Panc1 (cell line): ENCODE results near the gene SDR9C7. TPM values are rescaled to one million over a fixed set of nuclear protein-coding genes. Genes with fewer than 3 reads are reported as not detected.

ENCODE experiments used
- ATAC-seq: fragments of 200-7000 bp; cut with Tn5 transposase; 2 replicates; pipeline ENCODE4 v1.9.1; 2020; ENCODE audit warnings: mild to moderate bottlenecking, moderate library complexity
- BruUV-seq: library from RNA; stranded (reverse); fragments of 400-500 nt; replicated peaks from 2 replicates; lab custom pipeline; 2021; lab: Mats Ljungman, UMichigan
- CTCF ChIA-PET: fragments of 300-600 bp; sonication (Branson Sonifier 250); formaldehyde crosslinking; loops from one replicate; lab custom pipeline; 2022; ENCODE audit warnings: antibody characterized with exemption; lab: Charles Lee
- POLR2A ChIA-PET: fragments of 300-600 bp; sonication (Branson Sonifier 250); formaldehyde crosslinking; loops from one replicate; lab custom pipeline; 2022; ENCODE audit warnings: antibody characterized with exemption; lab: Charles Lee
- DNase-seq: peaks from one replicate; pipeline ENCODE4 v3.0.0-alpha.2; 2010; ENCODE audit warnings: low read depth, low spot score
- H3K27ac ChIP-seq: 2 replicates; pipeline ENCODE4 v1.5.1; 2011; ENCODE audit warnings: mild to moderate bottlenecking, low read length, inconsistent platforms
- H3K27me3 ChIP-seq: fragments of 200-500 bp; sonication (Bioruptor generic); 2 replicates; pipeline ENCODE4 v1.6.0; 2014; ENCODE audit warnings: low read length, inconsistent platforms; ENCODE audit not compliant: control insufficient read depth, insufficient read depth
- H3K36me3 ChIP-seq: fragments of 200-500 bp; sonication (Bioruptor generic); 2 replicates; pipeline ENCODE4 v1.5.1; 2014; ENCODE audit warnings: inconsistent platforms, mild to moderate bottlenecking, low read length, moderate library complexity; ENCODE audit not compliant: control insufficient read depth, insufficient read depth
- H3K4me1 ChIP-seq: 2 replicates; pipeline ENCODE4 v1.5.1; 2011; ENCODE audit warnings: inconsistent platforms, mild to moderate bottlenecking, low read length, moderate library complexity; ENCODE audit not compliant: control insufficient read depth, insufficient read depth
- H3K4me3 ChIP-seq, 2 experiments: 2 replicates each; pipeline ENCODE4 v1.5.1; 2011 to 2012; ENCODE audit warnings: low read depth in 2 of 2, low read length in 2 of 2, mild to moderate bottlenecking in 2 of 2, inconsistent platforms in 1 of 2, moderate library complexity in 1 of 2
- H3K9me3 ChIP-seq: fragments of 200-500 bp; sonication (Bioruptor generic); 2 replicates; pipeline ENCODE4 v1.5.1; 2014; ENCODE audit warnings: low read depth, mild to moderate bottlenecking, inconsistent platforms, low read length, moderate library complexity; ENCODE audit not compliant: control insufficient read depth, insufficient read depth
- POLR2AphosphoS5 ChIP-seq: IDR thresholded peaks from 2 replicates; pipeline ENCODE4 v1.6.1; 2012; ENCODE audit warnings: mild to moderate bottlenecking, low read depth, low read length, moderate library complexity
- SIN3A ChIP-seq: IDR thresholded peaks from 2 replicates; pipeline ENCODE4 v1.6.1; 2012; ENCODE audit warnings: low read depth, mild to moderate bottlenecking, low read length, moderate library complexity, borderline replicate concordance; ENCODE audit not compliant: insufficient read depth
- TCF7L2 ChIP-seq: IDR thresholded peaks from 2 replicates; pipeline ENCODE4 v1.6.1; 2011; ENCODE audit warnings: mild to moderate bottlenecking, low read depth, low read length, inconsistent platforms
- in situ Hi-C: cut with HindIII; loops from 2 replicates; pipeline ENCODE4 v1.10.0; 2016; ENCODE audit warnings: low sequenced_read_pairs, low pct_unique_long_range_greater_than_20kb
- intact Hi-C: fragments of 100-400 bp; cut with micrococcal nuclease; formaldehyde crosslinking; loops from one replicate; pipeline ENCODE4 v1.10.0; 2022; ENCODE audit not compliant: unreplicated experiment
- total RNA-seq: library from RNA; stranded (reverse); gene quantifications from one replicate; pipeline ENCODE4 v1.2.1, GENCODE V29; 2021; ENCODE audit not compliant: unreplicated experiment
- TF ChIP-seq, protein P1 (sequence below): fragments of 450-650 bp; IDR thresholded peaks from 2 replicates; pipeline ENCODE4 v1.5.1; 2017; ENCODE audit warnings: mild to moderate bottlenecking
- TF ChIP-seq, protein P2 (sequence below), 2 experiments: IDR thresholded peaks; 2 replicates each; pipeline ENCODE4 v1.6.1; 2011 to 2012; ENCODE audit warnings: low read depth in 2 of 2, control low read depth in 1 of 2, low read length in 1 of 2, mild to moderate bottlenecking in 1 of 2, moderate library complexity in 1 of 2; ENCODE audit not compliant: insufficient read depth in 1 of 2

Gene SDR9C7
- total RNA-seq, 1 experiment from 2014 or later: not detected

- Histone ChIP-seq H3K27me3 (no peaks in the 10 kb centered on the region; the same call in 1 of the 2 replicates), H3K4me1 (no peaks in the 10 kb centered on the region), H3K4me3 (no peak overlapping the region), H3K9me3 (0 out of 2 replicates have a peak, but pooled peaks cover 6% of the 10 kb centered on the region), H3K27ac (no peak overlapping the region), H3K36me3 (no peaks in the 10 kb centered on the region; the same call in 1 of the 2 replicates)
- in situ Hi-C loops: no loop called here
- intact Hi-C loops: no loop called here
- TF ChIP-seq, protein P1, sequence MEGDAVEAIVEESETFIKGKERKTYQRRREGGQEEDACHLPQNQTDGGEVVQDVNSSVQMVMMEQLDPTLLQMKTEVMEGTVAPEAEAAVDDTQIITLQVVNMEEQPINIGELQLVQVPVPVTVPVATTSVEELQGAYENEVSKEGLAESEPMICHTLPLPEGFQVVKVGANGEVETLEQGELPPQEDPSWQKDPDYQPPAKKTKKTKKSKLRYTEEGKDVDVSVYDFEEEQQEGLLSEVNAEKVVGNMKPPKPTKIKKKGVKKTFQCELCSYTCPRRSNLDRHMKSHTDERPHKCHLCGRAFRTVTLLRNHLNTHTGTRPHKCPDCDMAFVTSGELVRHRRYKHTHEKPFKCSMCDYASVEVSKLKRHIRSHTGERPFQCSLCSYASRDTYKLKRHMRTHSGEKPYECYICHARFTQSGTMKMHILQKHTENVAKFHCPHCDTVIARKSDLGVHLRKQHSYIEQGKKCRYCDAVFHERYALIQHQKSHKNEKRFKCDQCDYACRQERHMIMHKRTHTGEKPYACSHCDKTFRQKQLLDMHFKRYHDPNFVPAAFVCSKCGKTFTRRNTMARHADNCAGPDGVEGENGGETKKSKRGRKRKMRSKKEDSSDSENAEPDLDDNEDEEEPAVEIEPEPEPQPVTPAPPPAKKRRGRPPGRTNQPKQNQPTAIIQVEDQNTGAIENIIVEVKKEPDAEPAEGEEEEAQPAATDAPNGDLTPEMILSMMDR: no peak
- TF ChIP-seq TCF7L2: no peak
- TF ChIP-seq, protein P2, sequence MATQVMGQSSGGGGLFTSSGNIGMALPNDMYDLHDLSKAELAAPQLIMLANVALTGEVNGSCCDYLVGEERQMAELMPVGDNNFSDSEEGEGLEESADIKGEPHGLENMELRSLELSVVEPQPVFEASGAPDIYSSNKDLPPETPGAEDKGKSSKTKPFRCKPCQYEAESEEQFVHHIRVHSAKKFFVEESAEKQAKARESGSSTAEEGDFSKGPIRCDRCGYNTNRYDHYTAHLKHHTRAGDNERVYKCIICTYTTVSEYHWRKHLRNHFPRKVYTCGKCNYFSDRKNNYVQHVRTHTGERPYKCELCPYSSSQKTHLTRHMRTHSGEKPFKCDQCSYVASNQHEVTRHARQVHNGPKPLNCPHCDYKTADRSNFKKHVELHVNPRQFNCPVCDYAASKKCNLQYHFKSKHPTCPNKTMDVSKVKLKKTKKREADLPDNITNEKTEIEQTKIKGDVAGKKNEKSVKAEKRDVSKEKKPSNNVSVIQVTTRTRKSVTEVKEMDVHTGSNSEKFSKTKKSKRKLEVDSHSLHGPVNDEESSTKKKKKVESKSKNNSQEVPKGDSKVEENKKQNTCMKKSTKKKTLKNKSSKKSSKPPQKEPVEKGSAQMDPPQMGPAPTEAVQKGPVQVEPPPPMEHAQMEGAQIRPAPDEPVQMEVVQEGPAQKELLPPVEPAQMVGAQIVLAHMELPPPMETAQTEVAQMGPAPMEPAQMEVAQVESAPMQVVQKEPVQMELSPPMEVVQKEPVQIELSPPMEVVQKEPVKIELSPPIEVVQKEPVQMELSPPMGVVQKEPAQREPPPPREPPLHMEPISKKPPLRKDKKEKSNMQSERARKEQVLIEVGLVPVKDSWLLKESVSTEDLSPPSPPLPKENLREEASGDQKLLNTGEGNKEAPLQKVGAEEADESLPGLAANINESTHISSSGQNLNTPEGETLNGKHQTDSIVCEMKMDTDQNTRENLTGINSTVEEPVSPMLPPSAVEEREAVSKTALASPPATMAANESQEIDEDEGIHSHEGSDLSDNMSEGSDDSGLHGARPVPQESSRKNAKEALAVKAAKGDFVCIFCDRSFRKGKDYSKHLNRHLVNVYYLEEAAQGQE (IDR thresholded peaks at IDR 0.05; ENCODE audit: insufficient read depth in 1 of 2, low read depth in 2 of 2, low read length in 1 of 2): no peak
- no peak for TF ChIP-seq SIN3A
- no peak for TF ChIP-seq POLR2AphosphoS5
- CTCF ChIA-PET: no interaction called here
- no peak for ATAC-seq
- POLR2A ChIA-PET: no interaction called here
- no TSS peak for BruUV-seq
- peak; percentile 38 for DNase-seq
Measured at GRCh38 chr12:56900583-56900982, 33.6 kb downstream of the SDR9C7 start.

DNA sequence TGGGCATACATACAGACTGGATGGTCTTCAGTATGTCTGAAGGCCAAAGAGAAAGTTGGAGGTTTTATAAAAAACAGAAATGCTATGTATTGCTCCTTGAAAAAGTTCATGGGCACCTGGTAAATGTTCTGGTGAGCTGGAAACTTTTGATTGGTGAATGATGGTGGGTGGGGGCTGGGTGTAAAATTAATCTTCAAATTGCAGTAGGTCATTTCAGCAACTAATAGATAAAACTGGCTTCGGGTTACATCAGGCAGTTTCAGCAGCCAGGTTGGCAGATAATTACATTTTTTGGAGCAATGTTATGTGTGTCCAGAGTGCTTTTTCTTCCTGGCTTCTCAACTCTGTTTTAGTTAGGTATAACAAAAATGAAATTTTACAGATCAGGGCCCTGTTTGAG, 35.3 kb downstream of the SDR9C7 start:
- Histone ChIP-seq H3K27me3 (no peaks in the 10 kb centered on the region; the same call in 1 of the 2 replicates), H3K4me3 (no peak overlapping the region), H3K36me3 (no peaks in the 10 kb centered on the region; the same call in 1 of the 2 replicates), H3K27ac (no peak overlapping the region), H3K4me1 (no peaks in the 10 kb centered on the region), H3K9me3 (0 out of 2 replicates have a peak, but pooled peaks cover 6% of the 10 kb centered on the region)
- ChIA-PET CTCF (no interaction called here), POLR2A (no interaction called here)
- no TSS peak for BruUV-seq
- no peak for ATAC-seq
- TF ChIP-seq, protein P1: no peak
- TF ChIP-seq TCF7L2 (no peak), SIN3A (no peak), POLR2AphosphoS5 (no peak)
- TF ChIP-seq, protein P2 (IDR thresholded peaks at IDR 0.05; ENCODE audit: insufficient read depth in 1 of 2, low read depth in 2 of 2, low read length in 1 of 2): no peak
- no peak for DNase-seq
- intact Hi-C loops (no loop called here), in situ Hi-C loops (no loop called here)
